ENCODE results near the gene BTK. TPM values are rescaled to one million over a fixed set of nuclear protein-coding genes. Genes with fewer than 3 reads are reported as not detected.

The BTK gene
- total RNA-seq, 1 experiment from 2014 or later, result 0.35 TPM

DNA sequence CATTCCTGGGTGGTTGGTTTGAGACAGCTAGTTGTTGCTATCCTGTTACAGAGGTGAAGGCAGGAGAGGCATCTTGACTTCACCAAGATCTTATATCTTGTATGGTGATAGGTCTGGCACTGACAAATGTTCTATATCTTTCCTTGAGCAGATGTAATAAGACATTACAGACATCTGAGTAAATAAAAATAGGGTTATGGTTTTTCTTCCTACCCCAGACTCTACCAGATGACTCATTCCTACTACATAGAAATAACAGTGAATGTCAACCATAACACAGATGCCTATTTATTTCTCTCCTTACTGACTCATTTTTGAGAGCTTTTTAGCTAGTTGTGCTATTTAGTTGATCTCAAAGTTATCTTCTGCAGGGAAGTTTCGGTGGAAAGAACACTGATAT is 43.9 kb upstream of the BTK start:
- H4K91ac ChIP-seq (ENCODE audit: insufficient read length, low read depth, low read length), result no peak overlapping the region
- H3K56ac ChIP-seq (ENCODE audit: insufficient read length, low read depth, low read length), result no peak overlapping the region
- no peak overlapping the region for H2AFZ ChIP-seq (ENCODE audit: low read length)
- no peak overlapping the region for H2AK5ac ChIP-seq (ENCODE audit: insufficient read length, low read length)
- no peaks in the 10 kb centered on the region for H3K4me1 ChIP-seq (ENCODE audit: insufficient read depth, low read length)
- H3K9ac ChIP-seq (ENCODE audit: extremely low read depth, insufficient read length, low read length), result no peak overlapping the region
- H2BK12ac ChIP-seq (ENCODE audit: insufficient read length, low read depth, low read length), result no peak overlapping the region
- no peaks in the 10 kb centered on the region for H3K23me2 ChIP-seq (ENCODE audit: insufficient read length, low read depth, low read length, poor library complexity, severe bottlenecking)
- no peak overlapping the region for H2BK120ac ChIP-seq (ENCODE audit: low read depth, low read length, poor library complexity, severe bottlenecking)
- no peaks in the 10 kb centered on the region for H3K79me1 ChIP-seq (ENCODE audit: insufficient read depth, low read depth, low read length, poor library complexity, severe bottlenecking)
- Mint-ChIP-seq H3K27ac (no peak overlapping the region), H3K4me3 (no peak overlapping the region), H3K4me1 (no peaks in the 10 kb centered on the region), H3K36me3 (ENCODE audit: insufficient read depth in 1 of 3, low read depth in 3 of 3) (peaks cover 39 to 63% (median 60%) of the 10 kb centered on the region in 3 experiments), H3K27me3 (ENCODE audit: low read depth) (no peaks in the 10 kb centered on the region), H3K9me3 (peaks cover 62 to 78% of the 10 kb centered on the region in 2 experiments)
- no peak overlapping the region for H3K4me2 ChIP-seq (ENCODE audit: insufficient read depth, insufficient read length, low read length)
- no peak overlapping the region for H2BK15ac ChIP-seq (ENCODE audit: low read depth, low read length)
- no peak overlapping the region for H3K27ac ChIP-seq (ENCODE audit: insufficient read length, low read depth, low read length)
- H4K20me1 ChIP-seq (ENCODE audit: control insufficient read depth, insufficient read depth, insufficient read length), result no peaks in the 10 kb centered on the region
- no peak overlapping the region for H2BK20ac ChIP-seq (ENCODE audit: low read depth, low read length, poor library complexity, severe bottlenecking)
- no peak overlapping the region for H4K5ac ChIP-seq (ENCODE audit: insufficient read length, low read depth, low read length)
- TF ChIP-seq, protein P1, sequence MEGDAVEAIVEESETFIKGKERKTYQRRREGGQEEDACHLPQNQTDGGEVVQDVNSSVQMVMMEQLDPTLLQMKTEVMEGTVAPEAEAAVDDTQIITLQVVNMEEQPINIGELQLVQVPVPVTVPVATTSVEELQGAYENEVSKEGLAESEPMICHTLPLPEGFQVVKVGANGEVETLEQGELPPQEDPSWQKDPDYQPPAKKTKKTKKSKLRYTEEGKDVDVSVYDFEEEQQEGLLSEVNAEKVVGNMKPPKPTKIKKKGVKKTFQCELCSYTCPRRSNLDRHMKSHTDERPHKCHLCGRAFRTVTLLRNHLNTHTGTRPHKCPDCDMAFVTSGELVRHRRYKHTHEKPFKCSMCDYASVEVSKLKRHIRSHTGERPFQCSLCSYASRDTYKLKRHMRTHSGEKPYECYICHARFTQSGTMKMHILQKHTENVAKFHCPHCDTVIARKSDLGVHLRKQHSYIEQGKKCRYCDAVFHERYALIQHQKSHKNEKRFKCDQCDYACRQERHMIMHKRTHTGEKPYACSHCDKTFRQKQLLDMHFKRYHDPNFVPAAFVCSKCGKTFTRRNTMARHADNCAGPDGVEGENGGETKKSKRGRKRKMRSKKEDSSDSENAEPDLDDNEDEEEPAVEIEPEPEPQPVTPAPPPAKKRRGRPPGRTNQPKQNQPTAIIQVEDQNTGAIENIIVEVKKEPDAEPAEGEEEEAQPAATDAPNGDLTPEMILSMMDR (conservative IDR thresholded peaks at IDR 0.05), result no peak
- no peaks in the 10 kb centered on the region for H3K79me2 ChIP-seq (ENCODE audit: insufficient read depth, low read length)
- H3K23ac ChIP-seq (ENCODE audit: insufficient read length, low read depth, low read length), result no peak overlapping the region
- no peak overlapping the region for H4K8ac ChIP-seq (replicated peaks; ENCODE audit: insufficient read length, low read depth, low read length)
- DNase-seq, result no peak
- no peak overlapping the region for H2BK5ac ChIP-seq (ENCODE audit: insufficient read length, low read length)
- WGBS (ENCODE audit: extremely low coverage, insufficient read length, low lambda C conversion rate), result no CpG with 5 or more reads among the region's 1 CpG
- no peaks in the 10 kb centered on the region for H3K27me3 ChIP-seq (ENCODE audit: insufficient read depth, low read length)
- H3K14ac ChIP-seq (ENCODE audit: insufficient read depth, low read length), result no peak overlapping the region
- no peak overlapping the region for H3K4ac ChIP-seq (ENCODE audit: low read depth, low read length)
- no peak overlapping the region for H3K18ac ChIP-seq (ENCODE audit: insufficient read length, low read depth, low read length)
- no peak overlapping the region for H3T11ph ChIP-seq (ENCODE audit: low read length)
- H3K9me3 ChIP-seq (ENCODE audit: control insufficient read depth, low read depth, low read length), result peaks cover 32% of the 10 kb centered on the region

Data from H9 (cell line).